ENCODE results near the gene ASMT. TPM values are rescaled to one million over a fixed set of nuclear protein-coding genes. Genes with fewer than 3 reads are reported as not detected.
"Not testable (repeated sequence)": the region's sequence is repeated elsewhere in the genome, so short reads cannot be mapped to it uniquely, and the experiment has no call there.

The ASMT gene
- total RNA-seq, 1 donor from 2014 or later: not detected

GRCh38 chrX:1597345-1598020 lies 17.4 kb upstream of the ASMT start:
- DNase-seq (ENCODE audit: low read depth in 2 of 2): no peak

GRCh38 chrX:1598021-1598875 lies 16.6 kb upstream of the ASMT start:
- DNase-seq (ENCODE audit: low read depth in 2 of 2): no peak

DNA sequence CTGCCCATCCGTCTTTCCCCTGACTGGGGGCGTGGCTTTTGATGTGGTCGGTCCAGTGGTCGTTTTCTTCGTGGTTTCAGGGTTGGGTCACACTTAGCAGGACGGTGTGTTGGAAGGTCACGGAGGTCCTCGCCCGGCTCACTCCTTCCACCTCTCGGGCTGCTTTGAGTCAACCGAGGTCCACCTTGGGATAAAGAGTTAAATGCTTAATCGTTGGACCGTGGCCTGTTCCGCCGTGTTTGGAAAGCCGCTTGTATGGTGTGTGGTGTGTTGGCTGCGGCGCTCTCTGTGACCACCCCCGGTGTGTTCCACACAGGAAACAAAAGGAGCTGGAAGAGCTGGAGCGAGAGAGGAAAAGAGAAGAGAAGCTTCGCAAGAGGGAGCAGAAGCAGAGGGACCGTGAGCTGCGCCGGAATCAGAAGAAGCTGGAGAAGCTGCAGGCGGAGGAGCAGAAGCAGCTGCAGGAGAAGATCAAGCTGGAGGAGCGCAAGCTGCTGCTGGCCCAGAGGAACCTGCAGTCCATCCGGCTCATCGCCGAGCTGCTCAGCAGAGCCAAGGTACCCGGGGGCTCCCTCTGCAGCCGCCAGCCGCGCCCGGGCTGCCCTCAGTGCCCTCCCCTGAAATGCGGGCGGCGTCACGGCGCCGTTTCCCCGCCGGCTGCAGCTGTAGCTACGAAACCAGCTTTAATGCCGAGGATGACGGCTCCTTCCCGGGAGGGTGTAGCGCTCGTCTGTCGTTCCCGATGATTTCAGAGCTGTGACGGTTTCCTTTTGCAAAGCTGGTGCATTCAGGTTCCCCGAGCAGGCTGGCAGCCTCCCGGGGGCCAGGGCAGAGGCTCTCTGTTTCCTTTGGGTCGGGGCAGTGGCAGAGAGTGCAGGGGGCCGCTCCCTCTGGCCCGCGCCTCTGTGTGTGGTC lies 15.7 kb upstream of the ASMT start:
- DNase-seq (ENCODE audit: low read depth in 2 of 2): no peak

GRCh38 chrX:1599791-1600405 lies 15.0 kb upstream of the ASMT start:
- no peak for DNase-seq (ENCODE audit: low read depth in 2 of 2)

- DNase-seq (ENCODE audit: low read depth in 2 of 2): no peak
These were observed 14.3 kb upstream of the ASMT start for GRCh38 chrX:1600406-1601050.

DNA sequence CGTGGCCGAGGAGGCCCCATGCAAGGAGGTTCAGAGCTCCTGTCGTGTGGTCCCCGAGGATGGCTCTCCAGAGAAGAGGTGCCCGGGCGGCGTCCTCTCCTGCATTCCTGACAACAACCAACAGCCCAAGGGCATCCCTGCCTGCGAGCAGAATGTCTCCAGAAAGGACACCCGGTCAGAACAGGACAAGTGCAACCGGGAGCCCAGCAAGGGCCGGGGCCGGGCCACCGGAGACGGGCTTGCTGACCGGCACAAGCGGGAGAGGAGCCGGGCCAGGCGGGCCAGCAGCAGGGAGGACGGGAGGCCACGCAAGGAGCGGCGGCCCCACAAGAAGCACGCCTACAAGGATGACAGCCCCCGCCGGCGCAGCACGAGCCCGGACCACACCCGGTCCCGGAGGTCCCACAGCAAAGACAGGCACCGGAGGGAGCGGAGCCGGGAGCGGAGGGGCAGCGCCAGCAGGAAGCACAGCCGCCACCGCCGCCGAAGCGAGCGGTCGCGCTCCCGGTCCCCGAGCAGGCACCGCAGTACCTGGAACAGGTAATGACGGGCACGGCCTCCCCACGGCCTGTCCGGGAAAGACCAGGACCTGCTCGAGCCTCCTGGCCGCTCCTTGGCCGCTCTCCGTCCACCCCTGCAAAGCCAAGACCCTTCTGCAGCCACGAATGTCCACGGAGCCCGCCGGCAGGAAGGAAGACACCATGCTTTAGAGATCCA lies 13.7 kb upstream of the ASMT start:
- no peak for DNase-seq (ENCODE audit: low read depth in 2 of 2)

DNA sequence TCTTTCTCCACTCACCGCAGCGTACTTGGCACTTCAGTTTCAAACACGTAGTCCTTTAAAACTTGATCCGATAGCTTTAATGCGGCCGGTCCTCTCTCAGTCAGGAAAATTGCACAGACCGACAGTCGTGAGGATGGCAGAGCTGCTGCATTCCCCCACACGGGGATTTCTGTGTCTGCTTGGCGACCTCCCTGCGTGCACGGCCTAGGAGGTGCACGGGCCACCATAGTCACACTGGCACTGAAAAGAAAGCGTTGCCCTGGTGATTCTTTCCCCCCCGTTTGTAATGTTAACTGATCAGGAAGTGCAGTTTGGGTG lies 13.1 kb upstream of the ASMT start:
- no peak for DNase-seq (ENCODE audit: low read depth in 2 of 2)

DNA sequence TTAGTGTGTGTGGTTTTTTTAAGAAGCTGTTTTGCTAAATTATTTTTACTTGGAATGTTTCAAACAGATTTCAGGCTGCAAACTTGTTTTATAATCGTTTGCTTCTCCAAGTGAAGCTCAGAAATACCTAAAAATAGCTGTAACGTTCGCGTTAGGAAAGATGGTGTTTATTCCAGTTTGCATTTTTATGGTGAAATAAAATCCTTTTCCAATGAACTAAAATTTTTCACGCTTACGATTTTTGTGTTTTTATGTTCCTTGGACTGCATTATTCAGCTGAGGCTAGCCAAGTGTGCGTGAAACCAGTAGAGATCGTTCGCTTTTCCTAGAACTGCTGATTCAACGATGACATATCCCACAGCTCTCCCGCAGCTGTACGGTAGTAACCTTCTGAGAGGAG lies 12.6 kb upstream of the ASMT start:
- DNase-seq (ENCODE audit: low read depth in 2 of 2): no peak

- no peak for DNase-seq (ENCODE audit: low read depth in 2 of 2)
These were observed 8.4 kb upstream of the ASMT start for GRCh38 chrX:1606496-1606895.

- no peak for DNase-seq (ENCODE audit: low read depth in 2 of 2)
These were observed 5.5 kb upstream of the ASMT start for GRCh38 chrX:1609311-1609710.

DNA sequence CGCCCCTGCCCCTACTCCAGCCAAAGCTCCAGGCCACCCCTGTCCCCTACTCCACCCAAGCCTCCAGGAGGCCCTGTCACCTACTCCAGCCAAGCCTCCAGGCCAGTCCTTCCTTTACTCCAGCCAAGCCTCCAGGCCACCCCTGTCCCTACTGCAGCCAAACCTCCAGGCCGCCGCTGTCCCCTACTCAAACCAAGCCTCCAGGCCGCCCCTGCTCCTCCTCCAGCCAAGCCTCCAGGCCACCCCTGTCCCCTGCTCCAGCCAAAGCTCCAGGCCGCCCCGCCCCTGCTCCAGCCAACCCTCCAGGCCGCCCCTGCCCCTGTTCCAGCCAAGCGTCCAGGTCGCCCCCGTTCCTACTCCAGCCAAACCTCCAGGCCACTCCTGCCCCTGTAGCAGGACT lies 5.1 kb upstream of the ASMT start:
- DNase-seq (ENCODE audit: low read depth in 2 of 2): no peak

DNA sequence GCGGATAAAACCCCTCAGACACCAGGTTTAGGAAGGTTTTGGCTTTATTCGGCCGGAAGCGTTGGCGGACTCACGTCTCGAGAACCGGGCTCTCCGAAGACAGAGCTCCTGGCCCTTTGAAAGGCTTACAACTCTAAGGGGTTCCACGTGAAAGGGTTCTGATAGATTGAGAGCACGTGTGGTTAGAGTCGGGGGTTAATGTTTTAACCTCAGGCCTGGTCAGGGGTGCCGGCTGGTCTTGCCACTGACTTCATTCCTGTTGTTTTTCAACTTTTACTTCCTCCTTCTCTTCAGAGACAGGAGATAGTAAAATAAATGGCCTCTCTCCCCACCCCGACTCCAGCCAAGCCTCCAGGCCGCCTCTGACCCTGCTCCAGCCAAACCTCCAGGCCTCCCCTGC lies 4.7 kb upstream of the ASMT start:
- DNase-seq (ENCODE audit: low read depth in 2 of 2): no peak

- DNase-seq (ENCODE audit: low read depth in 2 of 2): no peak
These were observed 4.1 kb upstream of the ASMT start for GRCh38 chrX:1610736-1611135.

GRCh38 chrX:1612641-1613286 lies 2.1 kb upstream of the ASMT start:
- no peak for DNase-seq (ENCODE audit: low read depth in 2 of 2)

DNA sequence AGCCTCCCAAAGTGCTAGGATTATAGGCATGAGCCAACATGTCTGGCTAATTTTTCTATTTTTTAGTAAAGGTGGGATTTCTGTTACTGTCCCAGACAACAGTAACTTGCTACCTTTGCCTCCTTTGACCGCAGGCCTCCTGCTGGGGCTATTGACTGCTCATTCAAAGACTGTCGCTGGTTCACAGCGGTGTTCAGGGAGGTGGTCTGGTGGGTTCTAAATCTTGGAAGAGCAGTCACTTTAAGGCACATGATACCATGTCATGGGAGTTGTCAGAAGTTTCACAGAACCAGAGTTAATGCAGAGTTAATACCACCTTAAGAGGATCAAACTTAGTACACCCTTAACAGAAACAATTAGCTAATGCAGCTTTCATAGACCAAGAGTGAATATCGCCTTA lies 3.8 kb downstream of the ASMT start:
- DNase-seq (ENCODE audit: low read depth in 2 of 2): no peak

DNA sequence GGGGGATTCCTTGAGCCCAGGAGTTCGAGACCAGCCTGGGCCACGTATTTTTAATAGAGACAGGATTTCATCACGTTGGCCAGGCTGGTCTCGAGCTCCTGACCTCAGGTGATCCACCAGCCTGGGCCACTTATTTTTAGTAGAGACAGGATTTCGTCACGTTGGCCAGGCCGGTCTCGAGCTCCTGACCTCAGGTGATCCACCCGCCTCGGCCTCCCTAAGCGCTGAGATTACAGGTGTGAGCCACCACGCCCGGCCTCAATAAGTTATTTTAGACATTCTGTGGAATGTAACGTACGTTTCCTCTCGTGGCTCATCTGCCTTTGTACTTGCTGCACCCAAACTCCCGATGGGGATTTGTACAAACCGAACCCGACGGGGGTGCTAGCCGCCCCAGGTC lies 8.8 kb downstream of the ASMT start:
- no peak for DNase-seq (ENCODE audit: low read depth in 2 of 2)

GRCh38 chrX:1624158-1624860 lies 9.4 kb downstream of the ASMT start:
- not testable (repeated sequence) for DNase-seq (ENCODE audit: low read depth in 2 of 2)

DNA sequence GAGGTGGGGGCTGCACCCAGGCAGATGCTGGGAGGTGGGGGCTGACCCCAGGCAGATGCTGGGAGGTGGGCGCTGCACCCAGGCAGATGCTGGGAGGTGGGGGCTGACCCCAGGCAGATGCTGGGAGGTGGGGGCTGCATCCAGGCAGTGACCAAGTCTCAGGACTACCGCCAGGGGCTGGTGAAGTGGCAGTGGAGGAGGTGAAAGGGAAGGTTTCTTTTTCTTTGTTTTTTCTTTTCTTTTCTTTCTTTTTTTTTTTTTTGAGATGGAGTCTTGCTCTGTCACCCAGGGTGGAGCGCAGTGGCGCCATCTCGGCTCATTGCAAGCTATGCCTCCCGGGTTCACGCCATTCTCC lies 10.0 kb downstream of the ASMT start:
- DNase-seq (ENCODE audit: low read depth in 2 of 2): not testable (repeated sequence)

- DNase-seq (ENCODE audit: low read depth in 2 of 2): no peak
These were observed 14.4 kb downstream of the ASMT start for GRCh38 chrX:1629244-1629643.

- DNase-seq (ENCODE audit: low read depth in 2 of 2): no peak
These were observed 31.1 kb downstream of the ASMT start for GRCh38 chrX:1646009-1646408.
